Neural crest cell (in vitro differentiated cells): ENCODE data around the gene FST. TPM values are rescaled to one million over a fixed set of nuclear protein-coding genes. Genes with fewer than 3 reads are reported as not detected.

ENCODE experiments used
- DNase-seq: peaks from one replicate; pipeline ENCODE4 v3.0.0; 2021; ENCODE audit warnings: low read depth, mixed read lengths, low spot score
- H3K27ac Mint-ChIP-seq: one replicate; pipeline ENCODE4 v1.8.0; 2021; ENCODE audit warnings: mild to moderate bottlenecking, mixed read lengths; ENCODE audit not compliant: unreplicated experiment
- H3K27me3 Mint-ChIP-seq: 2 replicates; pipeline ENCODE4 v1.8.0; 2021; ENCODE audit warnings: low read depth, mild to moderate bottlenecking, mixed read lengths
- H3K36me3 Mint-ChIP-seq: 2 replicates; pipeline ENCODE4 v1.8.0; 2021; ENCODE audit warnings: low read depth, mild to moderate bottlenecking, mixed read lengths
- H3K4me1 Mint-ChIP-seq: 2 replicates; pipeline ENCODE4 v1.8.0; 2021; ENCODE audit warnings: mixed read lengths
- H3K4me3 Mint-ChIP-seq: one replicate; pipeline ENCODE4 v1.8.0; 2021; ENCODE audit warnings: mild to moderate bottlenecking, mixed read lengths
- H3K9me3 Mint-ChIP-seq: 2 replicates; pipeline ENCODE4 v1.8.0; 2021; ENCODE audit warnings: mixed read lengths
- total RNA-seq: library from RNA; stranded (reverse); gene quantifications from 2 replicates; pipeline ENCODE4 v1.2.1, GENCODE V29; 2021
- TF ChIP-seq, protein P1 (sequence below): fragments of 200-600 bp; sonication (generic); conservative IDR thresholded peaks from 2 replicates; pipeline ENCODE4 v1.5.0; 2021; ENCODE audit warnings: antibody characterized with exemption, mild to moderate bottlenecking

The FST gene
- total RNA-seq, 1 donor from 2014 or later: 7.2 TPM

DNA sequence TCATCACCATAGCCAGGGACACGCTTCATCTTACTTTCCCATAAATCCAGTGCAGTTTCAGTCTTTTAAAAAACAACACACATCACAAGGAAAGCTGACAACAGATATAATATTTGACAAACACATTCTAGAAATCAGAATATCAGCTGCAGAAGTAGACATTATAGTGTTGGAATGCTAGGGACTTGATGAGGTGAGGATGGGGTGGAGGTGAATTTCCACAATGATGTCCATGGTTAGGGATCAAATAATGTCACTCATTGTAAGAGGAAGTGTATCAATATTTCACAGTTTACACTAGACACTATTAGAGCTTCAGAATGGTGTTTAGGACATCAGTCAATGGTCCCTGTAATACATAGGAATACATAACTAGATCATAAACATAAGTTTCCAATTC is 7.0 kb downstream of the FST start:
- Mint-ChIP-seq H3K27ac (no peak overlapping the region), H3K4me1 (peaks cover 11% of the 10 kb centered on the region), H3K27me3 (peaks cover 33% of the 10 kb centered on the region), H3K36me3 (no peaks in the 10 kb centered on the region), H3K4me3 (no peak overlapping the region), H3K9me3 (no peaks in the 10 kb centered on the region)
- TF ChIP-seq, protein P1, sequence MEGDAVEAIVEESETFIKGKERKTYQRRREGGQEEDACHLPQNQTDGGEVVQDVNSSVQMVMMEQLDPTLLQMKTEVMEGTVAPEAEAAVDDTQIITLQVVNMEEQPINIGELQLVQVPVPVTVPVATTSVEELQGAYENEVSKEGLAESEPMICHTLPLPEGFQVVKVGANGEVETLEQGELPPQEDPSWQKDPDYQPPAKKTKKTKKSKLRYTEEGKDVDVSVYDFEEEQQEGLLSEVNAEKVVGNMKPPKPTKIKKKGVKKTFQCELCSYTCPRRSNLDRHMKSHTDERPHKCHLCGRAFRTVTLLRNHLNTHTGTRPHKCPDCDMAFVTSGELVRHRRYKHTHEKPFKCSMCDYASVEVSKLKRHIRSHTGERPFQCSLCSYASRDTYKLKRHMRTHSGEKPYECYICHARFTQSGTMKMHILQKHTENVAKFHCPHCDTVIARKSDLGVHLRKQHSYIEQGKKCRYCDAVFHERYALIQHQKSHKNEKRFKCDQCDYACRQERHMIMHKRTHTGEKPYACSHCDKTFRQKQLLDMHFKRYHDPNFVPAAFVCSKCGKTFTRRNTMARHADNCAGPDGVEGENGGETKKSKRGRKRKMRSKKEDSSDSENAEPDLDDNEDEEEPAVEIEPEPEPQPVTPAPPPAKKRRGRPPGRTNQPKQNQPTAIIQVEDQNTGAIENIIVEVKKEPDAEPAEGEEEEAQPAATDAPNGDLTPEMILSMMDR: no peak
- no peak for DNase-seq

DNA sequence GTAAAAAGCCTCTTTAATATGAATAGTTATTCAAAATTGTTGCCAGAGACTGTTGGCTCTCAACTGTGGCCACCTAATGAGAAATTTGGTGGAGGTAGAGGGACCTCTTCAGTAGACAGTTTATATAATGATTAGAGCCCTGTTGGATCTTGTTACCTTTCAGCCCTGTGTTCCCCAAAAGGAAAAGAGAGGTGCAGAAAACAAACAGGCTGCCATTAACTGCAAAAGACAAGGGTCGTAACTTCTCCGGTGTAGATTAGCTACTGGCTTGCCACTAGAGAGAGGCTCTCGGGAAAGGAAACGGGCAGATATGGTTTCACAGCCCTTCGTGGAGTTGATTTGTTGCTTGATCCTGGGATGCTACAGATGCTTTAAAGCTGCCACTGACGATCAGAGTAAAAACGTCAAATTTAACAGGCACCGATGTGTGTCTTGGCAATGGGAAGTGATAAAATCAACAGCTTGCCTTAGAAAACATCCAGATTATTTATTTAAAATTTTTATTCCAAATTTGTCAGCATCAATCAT is 7.8 kb downstream of the FST start:
- no peaks in the 10 kb centered on the region for H3K9me3 Mint-ChIP-seq
- H3K27me3 Mint-ChIP-seq: peaks cover 25% of the 10 kb centered on the region
- TF ChIP-seq, protein P1: no peak
- peaks cover 4% of the 10 kb centered on the region for H3K4me1 Mint-ChIP-seq
- DNase-seq: no peak
- no peak overlapping the region for H3K4me3 Mint-ChIP-seq
- H3K36me3 Mint-ChIP-seq: no peaks in the 10 kb centered on the region
- no peak overlapping the region for H3K27ac Mint-ChIP-seq

DNA sequence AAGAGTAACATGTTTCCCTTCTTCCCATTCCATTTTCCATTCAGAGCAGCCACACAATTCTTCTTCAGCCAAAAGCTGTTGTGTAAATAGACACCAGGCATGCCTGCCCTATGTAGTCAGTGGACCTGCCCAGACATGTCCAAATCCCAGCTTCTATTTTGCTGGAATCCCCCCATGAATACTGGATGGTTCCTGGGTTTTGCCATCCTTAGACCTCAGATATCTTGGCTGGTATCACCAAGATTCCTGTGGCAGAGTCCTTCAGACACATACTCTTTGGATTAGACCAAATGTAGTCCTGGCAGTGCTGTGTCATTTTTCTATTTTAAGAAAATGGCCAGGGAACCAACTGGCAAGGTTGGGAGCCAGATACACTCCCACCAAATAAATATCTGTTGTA is 10.3 kb downstream of the FST start:
- TF ChIP-seq, protein P1: no peak
- Mint-ChIP-seq H3K4me1 (no peaks in the 10 kb centered on the region), H3K36me3 (peaks cover 2% of the 10 kb centered on the region), H3K27me3 (peaks cover 4% of the 10 kb centered on the region), H3K4me3 (no peak overlapping the region), H3K27ac (no peak overlapping the region), H3K9me3 (peaks cover 4% of the 10 kb centered on the region)
- DNase-seq: no peak

DNA sequence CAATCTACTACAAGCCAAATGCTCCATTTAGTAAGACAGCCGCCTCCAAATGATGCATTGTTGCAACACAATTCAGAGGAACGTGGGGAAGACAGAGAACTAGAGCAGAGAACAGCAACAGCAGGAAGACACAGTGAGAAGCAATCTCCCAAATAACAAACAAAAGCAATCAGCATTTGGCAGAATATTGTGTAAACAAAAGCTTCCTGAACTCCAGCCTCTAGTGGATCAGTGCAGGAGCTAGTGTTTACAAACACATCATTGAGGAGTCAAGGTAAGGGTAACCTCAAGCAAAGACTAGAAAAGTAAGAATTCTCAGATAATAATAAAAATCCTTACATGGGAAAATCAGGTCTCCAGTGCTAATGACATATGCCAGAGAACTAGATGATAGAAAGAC is 20.6 kb downstream of the FST start:
- DNase-seq: no peak
- peaks cover 3% of the 10 kb centered on the region for H3K9me3 Mint-ChIP-seq
- no peaks in the 10 kb centered on the region for H3K4me1 Mint-ChIP-seq
- no peak overlapping the region for H3K4me3 Mint-ChIP-seq
- TF ChIP-seq, protein P1: no peak
- peaks cover 6% of the 10 kb centered on the region for H3K27me3 Mint-ChIP-seq
- no peak overlapping the region for H3K27ac Mint-ChIP-seq
- no peaks in the 10 kb centered on the region for H3K36me3 Mint-ChIP-seq

DNA sequence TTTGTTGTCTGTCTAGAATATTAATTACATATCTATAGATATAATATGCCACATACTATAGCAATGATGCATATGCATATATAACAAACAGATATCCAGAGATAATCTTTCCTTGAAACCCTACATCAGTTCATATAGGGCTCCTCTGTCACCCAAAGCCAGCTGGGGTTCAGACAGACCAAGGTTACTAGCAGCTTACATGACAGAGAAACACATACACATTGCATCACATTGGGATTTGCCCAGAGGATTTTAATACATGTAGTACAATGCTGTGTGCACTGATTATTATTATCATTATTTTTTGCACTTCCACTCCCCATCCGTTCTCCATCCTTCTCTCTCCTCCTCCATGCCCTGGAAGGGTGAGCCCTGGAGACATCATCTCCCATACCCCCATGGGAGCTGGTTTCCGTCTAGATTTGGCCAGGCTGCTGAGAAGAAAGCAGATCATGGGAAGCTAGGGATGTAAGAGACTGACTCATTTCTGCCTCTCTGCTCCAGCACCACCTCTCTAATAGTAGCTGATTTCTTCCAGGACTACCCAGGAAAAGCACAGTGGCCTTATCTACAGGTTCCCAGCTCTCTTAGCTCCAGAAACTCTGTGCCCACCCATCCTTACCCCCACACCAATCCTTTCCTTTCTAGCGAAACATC is 23.3 kb downstream of the FST start:
- DNase-seq: no peak
- H3K4me3 Mint-ChIP-seq: no peak overlapping the region
- peaks cover 6% of the 10 kb centered on the region for H3K9me3 Mint-ChIP-seq
- no peak overlapping the region for H3K27ac Mint-ChIP-seq
- TF ChIP-seq, protein P1: no peak
- H3K27me3 Mint-ChIP-seq: peaks cover 6% of the 10 kb centered on the region
- no peaks in the 10 kb centered on the region for H3K4me1 Mint-ChIP-seq
- peaks cover 4% of the 10 kb centered on the region for H3K36me3 Mint-ChIP-seq
